ENCODE results near the gene CADM1. TPM values are rescaled to one million over a fixed set of nuclear protein-coding genes. Genes with fewer than 3 reads are reported as not detected.
A peak's percentile ranks its signal among the peaks of the same experiment; 100 is the strongest.

The CADM1 gene
- polyA plus RNA-seq, 1 donor (not counting 4 experiments of a cell fraction or from before 2014, with no cell fraction given) = 9.5 TPM

- Histone ChIP-seq H2AFZ (ENCODE audit: control insufficient read depth, low read length) (no peak overlapping the region), H3K79me2 (ENCODE audit: control insufficient read depth, insufficient read depth, low read length) (no peaks in the 10 kb centered on the region), H3K4me2 (ENCODE audit: control insufficient read depth, extremely low read depth, insufficient read depth, low read depth, low read length) (no peak overlapping the region), H3K4me3 (ENCODE audit: control insufficient read depth in 2 of 3, extremely low read depth in 1 of 3, insufficient read depth in 2 of 3, low read depth in 1 of 3, low read length in 3 of 3) (no peak overlapping the region), H3K27ac (ENCODE audit: control insufficient read depth, insufficient read depth, low read length) (no peak overlapping the region), H3K36me3 (ENCODE audit: control insufficient read depth in 2 of 2, extremely low read depth in 1 of 2, insufficient read depth in 2 of 2, low read length in 2 of 2) (no peaks in the 10 kb centered on the region), H3K9ac (ENCODE audit: control insufficient read depth, extremely low read depth, insufficient read depth, low read length) (no peak overlapping the region), H4K20me1 (ENCODE audit: control insufficient read depth, extremely low read depth, insufficient read depth, low read length) (no peaks in the 10 kb centered on the region), H3K9me3 (ENCODE audit: control insufficient read depth, low read depth, low read length) (no peaks in the 10 kb centered on the region), H3K4me1 (ENCODE audit: control insufficient read depth, extremely low read depth, insufficient read depth, low read length) (no peaks in the 10 kb centered on the region), H3K9me1 (ENCODE audit: control insufficient read depth, extremely low read depth, insufficient read depth, low read length) (no peaks in the 10 kb centered on the region), H3K27me3 (ENCODE audit: control insufficient read depth, extremely low read depth, insufficient read depth, low read length) (no peaks in the 10 kb centered on the region)
- dilution Hi-C loops (cut with MboI; ENCODE audit: extremely low pct_ligation_motif_present, low sequenced_read_pairs) = no loop called here
- peak in 2 of 3 experiments; percentile 45 to 48 for TF ChIP-seq CTCF (optimal IDR thresholded peaks at IDR 0.05 in 1 of 3, IDR thresholded peaks at IDR 0.05 in 1 of 3, conservative IDR thresholded peaks at IDR 0.05 in 1 of 3; ENCODE audit: extremely low read depth in 1 of 3, insufficient read depth in 2 of 3, low read length in 3 of 3)
- no peak for TF ChIP-seq EZH2 (IDR thresholded peaks at IDR 0.05; ENCODE audit: low read length)
- DNase-seq (ENCODE audit: low read depth, low spot score) (no peak), FAIRE-seq (peak; percentile 36)
Measured at GRCh38 chr11:115334932-115335788, 169.1 kb downstream of the CADM1 start.

- no peak overlapping the region for H3K27ac ChIP-seq (ENCODE audit: control insufficient read depth, insufficient read depth, low read length)
- no peaks in the 10 kb centered on the region for H3K9me3 ChIP-seq (ENCODE audit: control insufficient read depth, low read depth, low read length)
- TF ChIP-seq EZH2 (IDR thresholded peaks at IDR 0.05; ENCODE audit: low read length) (no peak), CTCF (optimal IDR thresholded peaks at IDR 0.05 in 1 of 3, IDR thresholded peaks at IDR 0.05 in 1 of 3, conservative IDR thresholded peaks at IDR 0.05 in 1 of 3; ENCODE audit: extremely low read depth in 1 of 3, insufficient read depth in 2 of 3, low read length in 3 of 3) (no peak)
- no peak overlapping the region for H2AFZ ChIP-seq (ENCODE audit: control insufficient read depth, low read length)
- no peaks in the 10 kb centered on the region for H3K79me2 ChIP-seq (ENCODE audit: control insufficient read depth, insufficient read depth, low read length)
- no peak overlapping the region for H3K4me2 ChIP-seq (ENCODE audit: control insufficient read depth, extremely low read depth, insufficient read depth, low read depth, low read length)
- dilution Hi-C loops (cut with MboI; ENCODE audit: extremely low pct_ligation_motif_present, low sequenced_read_pairs) = no loop called here
- no peaks in the 10 kb centered on the region for H3K27me3 ChIP-seq (ENCODE audit: control insufficient read depth, extremely low read depth, insufficient read depth, low read length)
- H3K4me1 ChIP-seq (ENCODE audit: control insufficient read depth, extremely low read depth, insufficient read depth, low read length) = no peaks in the 10 kb centered on the region
- H3K4me3 ChIP-seq (ENCODE audit: control insufficient read depth in 2 of 3, extremely low read depth in 1 of 3, insufficient read depth in 2 of 3, low read depth in 1 of 3, low read length in 3 of 3) = no peak overlapping the region
- FAIRE-seq = no peak
- H4K20me1 ChIP-seq (ENCODE audit: control insufficient read depth, extremely low read depth, insufficient read depth, low read length) = no peaks in the 10 kb centered on the region
- H3K36me3 ChIP-seq (ENCODE audit: control insufficient read depth in 2 of 2, extremely low read depth in 1 of 2, insufficient read depth in 2 of 2, low read length in 2 of 2) = no peaks in the 10 kb centered on the region
- no peak overlapping the region for H3K9ac ChIP-seq (ENCODE audit: control insufficient read depth, extremely low read depth, insufficient read depth, low read length)
- DNase-seq (ENCODE audit: low read depth, low spot score) = no peak
- H3K9me1 ChIP-seq (ENCODE audit: control insufficient read depth, extremely low read depth, insufficient read depth, low read length) = no peaks in the 10 kb centered on the region
Measured at GRCh38 chr11:115333949-115334348, 170.3 kb downstream of the CADM1 start.

All from keratinocyte (primary cell).